ENCODE results near the gene KCNMB2. TPM values are rescaled to one million over a fixed set of nuclear protein-coding genes. Genes with fewer than 3 reads are reported as not detected.

KCNMB2 gene
- total RNA-seq, 1 donor from 2014 or later: not detected

DNA sequence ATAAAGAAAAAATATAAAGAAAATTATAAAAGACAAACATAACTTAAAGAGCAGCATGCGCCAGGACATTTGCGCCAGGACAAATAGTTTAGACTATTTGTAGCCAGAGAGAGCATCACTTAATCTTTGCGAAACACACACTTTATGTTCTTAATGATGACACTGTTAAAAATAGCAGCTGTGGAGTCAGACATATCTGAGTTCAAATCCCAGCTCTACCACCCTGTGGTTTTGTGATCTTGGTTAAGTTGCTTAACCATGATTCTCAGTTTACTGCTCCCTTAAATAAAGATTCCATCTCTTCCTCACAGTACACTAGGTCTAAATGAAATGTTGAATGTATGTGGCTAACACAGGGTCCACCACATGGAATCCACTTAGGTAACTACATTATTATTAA, 31.4 kb downstream of the KCNMB2 start:
- ATAC-seq: no peak
- no peak for DNase-seq (ENCODE audit: low spot score)

DNA sequence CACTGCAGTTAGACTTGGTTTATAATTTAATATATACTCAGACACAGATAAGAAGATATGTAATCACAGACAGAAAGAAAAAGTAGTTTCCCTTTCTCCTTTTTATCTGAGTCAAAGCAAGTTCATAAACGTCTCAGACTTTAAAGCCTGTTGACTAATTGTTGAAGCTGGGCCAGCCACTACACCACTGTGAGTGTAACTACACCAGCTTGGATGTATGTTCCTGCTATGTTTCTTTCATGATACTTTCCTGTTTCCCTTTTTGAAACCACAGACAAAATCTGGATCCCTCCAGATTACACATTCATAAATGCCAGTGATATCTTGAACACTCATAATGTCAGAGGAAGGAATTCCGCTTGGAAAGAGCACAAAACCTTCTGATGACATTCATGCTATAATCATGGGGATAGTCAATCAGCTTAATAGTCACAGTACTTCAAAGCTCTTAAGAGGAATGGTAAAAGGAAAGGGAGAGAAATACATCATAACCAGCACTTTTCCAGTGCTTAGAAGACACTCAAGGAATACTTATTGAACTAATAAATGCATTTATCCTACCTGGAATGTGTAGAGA, 32.0 kb downstream of the KCNMB2 start:
- ATAC-seq (no peak), DNase-seq (ENCODE audit: low spot score) (no peak)

DNA sequence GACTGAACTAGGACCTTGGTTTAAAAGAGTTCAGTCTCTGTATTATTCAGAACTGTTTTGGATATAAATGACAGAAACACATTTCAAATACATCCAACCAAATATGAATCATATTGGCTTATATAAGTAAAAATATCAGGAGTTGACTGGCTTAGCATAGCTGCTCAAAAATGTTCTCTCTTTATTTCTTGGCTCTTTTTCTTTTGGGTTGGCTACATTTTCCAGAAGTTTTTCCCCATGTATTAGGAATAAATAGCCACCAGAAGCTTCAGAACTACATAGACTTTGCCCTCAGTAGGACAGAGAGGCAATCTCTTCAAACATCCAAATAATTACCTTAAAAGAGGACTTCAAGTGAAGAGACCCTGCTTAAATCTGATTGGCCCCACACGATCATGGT, 32.7 kb downstream of the KCNMB2 start:
- ATAC-seq (no peak), DNase-seq (ENCODE audit: low spot score) (no peak)

DNA sequence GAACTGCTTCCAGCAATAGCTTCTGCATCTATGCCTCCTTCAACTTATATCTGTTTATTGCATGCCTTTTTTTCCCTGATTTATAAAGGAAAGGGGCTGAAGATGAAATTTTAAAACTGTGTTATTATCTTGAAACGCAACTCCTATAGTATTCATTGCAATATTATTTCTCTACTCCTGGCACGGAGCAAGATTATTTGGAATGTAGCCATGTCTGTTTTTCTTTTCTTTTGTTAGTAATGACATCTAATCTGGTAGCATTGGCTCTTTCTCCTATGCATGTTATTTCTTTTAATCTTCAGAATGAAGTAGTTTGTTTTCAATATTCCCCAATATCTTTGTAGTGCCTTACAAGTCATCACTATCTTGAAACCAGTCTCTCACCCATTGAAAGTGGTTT, 33.6 kb downstream of the KCNMB2 start:
- ATAC-seq (no peak), DNase-seq (ENCODE audit: low spot score) (no peak)

DNA sequence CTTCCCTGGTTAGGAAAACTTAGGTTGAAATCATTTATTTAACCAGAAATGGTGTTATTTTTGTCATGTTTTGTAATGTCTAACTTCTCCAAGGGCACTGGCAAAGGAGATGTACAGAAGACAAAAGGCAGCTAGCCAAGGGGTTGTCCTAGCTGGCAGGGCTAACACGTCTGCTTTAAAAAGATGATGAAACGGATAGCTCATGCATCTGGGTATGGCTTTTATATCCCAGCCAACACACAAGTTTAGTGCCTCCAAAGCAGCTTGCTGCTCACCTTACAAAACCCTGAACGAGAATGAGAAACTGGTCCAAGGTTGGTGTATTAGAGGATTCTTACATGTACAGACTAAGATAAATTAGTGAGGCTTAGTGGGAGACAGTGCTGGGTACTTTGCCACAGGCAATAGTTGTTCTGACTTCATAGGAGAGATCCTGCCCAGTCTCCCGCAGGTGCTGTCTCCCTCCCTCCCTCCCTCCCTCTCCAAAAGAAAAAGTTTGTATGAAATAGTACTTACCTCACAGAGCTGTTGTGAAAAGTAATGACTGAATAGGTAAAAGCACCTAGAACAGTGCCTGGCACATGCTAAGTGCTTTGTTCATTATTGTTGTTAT, 47.8 kb downstream of the KCNMB2 start:
- no peak for ATAC-seq
- DNase-seq (ENCODE audit: low spot score): no peak

DNA sequence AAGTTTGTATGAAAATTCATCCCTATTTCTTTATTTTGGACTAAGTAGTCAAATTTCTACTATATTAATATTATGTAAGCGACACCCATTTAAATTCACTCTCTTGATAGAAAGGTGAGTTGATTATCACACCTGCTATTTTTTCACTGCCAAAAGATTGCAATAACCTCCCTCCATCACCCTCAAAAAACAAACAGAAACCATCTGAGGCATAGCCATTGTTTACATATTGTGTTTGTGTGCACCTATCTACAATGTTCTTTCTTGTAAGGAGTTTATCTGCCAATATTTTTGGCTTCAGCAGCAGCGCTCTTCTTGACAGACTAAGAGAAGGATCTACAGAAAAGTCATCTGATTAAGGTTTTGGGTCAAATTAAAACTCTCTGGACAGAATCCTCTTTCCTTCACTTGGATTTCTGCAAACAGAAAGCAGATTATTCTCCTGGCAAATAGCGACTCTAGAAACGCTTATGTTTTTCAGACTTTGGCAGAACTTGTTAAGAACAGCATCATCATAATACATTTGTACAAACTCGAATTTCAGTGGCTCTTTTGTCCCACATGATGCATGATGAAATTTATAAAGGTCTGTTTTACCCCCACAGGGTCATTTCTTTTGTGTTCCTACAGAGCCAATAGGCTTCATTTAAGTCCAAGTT, 48.6 kb downstream of the KCNMB2 start:
- DNase-seq (ENCODE audit: low spot score): no peak
- ATAC-seq: no peak

DNA sequence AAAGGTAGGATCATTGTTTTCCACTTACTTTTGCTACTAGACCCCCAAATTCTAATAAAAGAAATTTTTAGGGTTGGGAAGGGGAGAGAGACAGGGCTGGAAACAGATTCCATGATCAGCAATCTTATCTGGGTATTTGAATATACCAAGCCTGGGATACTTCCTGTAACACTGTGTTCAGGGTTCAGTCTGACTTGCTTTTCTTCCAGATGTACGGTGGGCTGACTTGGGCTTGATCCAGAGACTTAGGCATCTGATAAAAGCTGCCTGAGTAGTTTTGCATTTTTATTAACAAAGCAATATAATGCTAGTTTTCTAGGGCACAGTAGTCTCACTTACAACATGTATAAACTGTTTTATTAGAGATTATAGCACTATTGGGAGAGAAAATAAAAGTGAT, 49.2 kb downstream of the KCNMB2 start:
- no peak for ATAC-seq

DNA sequence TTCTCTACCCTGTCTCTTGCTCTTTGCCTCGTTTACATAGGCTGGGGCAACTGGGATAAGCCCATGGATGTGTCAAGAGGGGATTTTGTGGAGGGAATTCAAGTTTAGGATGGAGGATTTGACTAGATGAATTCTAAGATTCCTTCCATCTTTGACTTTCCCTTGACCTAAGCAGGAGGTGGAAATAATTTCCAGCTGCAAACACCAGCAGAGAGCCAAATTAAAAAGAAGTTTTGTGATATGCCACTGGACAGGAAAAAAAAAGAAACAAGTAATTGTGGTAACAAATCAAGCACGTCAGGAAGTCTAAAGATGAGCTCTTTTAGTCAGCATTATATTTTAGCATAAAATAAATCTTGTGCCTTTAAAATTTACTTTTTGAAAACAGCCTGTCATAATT, 49.8 kb downstream of the KCNMB2 start:
- no peak for ATAC-seq
- no peak for DNase-seq (ENCODE audit: low spot score)

More for the DNA sequence above, 49.2 kb downstream of the KCNMB2 start:
- DNase-seq (ENCODE audit: low spot score): no peak

DNA sequence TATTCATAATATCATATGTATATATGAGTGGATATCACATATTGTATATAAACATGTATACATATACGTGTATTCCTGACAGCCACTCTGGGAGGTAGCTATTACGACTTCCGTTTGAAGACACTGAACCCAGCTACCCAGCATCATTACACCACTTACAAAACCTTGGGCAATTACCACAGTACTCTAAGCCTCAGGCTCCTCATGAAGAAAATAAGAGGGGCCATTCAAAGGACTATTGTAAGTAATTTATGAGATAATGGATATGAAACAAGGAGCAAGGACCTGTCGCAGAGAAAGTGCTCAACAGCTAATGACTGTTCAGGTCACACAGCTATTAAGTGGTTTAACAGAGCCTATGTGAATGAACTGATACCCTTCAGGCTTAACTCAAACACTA, 52.4 kb downstream of the KCNMB2 start:
- no peak for ATAC-seq
- DNase-seq (ENCODE audit: low spot score): no peak

DNA sequence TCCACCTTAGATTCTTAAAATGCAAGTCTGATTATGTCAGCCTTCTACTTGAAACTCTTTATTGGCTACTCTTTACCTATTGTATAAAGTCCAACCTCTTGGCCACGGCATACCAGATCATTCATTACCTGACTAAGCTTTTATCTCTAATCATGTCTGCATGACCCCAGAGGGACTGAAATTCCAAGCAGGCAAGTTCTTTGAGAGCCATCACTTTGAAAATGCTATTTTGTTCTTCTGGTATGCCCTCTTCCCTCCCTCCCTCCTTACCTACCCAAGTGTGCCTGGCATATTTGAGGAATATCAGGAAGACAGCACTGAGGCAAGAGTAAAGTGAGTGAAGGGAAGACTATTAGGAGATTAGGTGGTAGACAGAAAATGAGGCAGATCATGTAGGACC, 57.5 kb downstream of the KCNMB2 start:
- ATAC-seq (no peak), DNase-seq (ENCODE audit: low spot score) (no peak)

DNA sequence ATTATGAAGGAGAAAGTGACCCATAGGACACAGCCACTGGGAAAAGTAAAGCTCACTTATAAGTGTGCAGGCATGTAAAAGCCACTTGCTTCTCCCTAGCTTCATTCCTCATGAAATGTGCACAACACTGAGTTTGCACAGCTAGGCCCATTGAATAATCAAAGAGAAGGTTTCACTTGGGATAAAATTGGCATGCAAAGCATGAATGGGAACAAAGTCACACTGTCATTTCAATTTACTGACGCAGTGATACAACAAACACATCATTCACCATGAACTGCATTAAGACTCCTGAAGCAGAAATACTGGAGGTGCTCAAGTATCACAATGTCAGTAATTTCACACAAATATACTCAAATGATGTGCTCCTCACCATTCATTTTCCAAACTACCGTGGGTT, 61.1 kb downstream of the KCNMB2 start:
- no peak for DNase-seq (ENCODE audit: low spot score)
- no peak for ATAC-seq

DNA sequence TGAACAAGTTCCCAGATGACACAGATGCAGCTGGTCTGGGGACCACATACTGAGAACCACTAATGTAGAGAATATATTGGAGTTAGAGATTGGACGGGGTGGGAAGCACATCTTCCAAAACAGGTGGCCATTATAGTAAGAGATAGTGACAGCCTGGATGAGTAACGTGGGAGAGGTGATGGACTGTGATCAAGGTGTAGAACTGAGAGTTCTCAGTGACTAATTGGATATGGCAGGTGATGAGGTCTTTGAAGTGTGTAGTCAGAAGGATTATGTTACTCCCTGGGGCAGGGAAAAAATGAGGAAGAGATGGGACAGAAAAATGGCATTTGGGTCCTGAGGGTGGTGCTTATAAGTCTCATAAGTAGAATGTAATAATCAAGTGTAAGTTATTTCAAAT, 66.6 kb downstream of the KCNMB2 start:
- DNase-seq (ENCODE audit: low spot score): no peak

DNA sequence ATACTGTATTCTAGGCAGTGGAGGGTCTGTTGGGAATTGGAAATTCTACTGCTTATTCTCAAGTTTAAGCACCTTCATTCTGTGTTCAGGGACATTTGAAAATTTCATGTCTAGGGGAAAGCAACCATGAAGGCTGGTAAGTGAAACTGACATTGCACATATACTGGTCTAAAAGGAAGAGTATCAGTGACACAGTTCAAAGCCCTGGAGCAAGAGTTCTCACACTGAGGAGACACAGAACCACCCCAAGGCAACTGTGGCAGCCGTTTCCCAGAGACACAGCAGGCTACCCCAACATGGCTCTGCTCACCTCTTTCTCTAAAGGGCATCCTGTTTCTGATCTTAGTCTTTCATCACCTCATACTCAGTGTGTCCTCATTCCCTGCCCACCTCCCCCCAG, 67.5 kb downstream of the KCNMB2 start:
- ATAC-seq (no peak), DNase-seq (ENCODE audit: low spot score) (no peak)

More for the DNA sequence above, 66.6 kb downstream of the KCNMB2 start:
- ATAC-seq: no peak

DNA sequence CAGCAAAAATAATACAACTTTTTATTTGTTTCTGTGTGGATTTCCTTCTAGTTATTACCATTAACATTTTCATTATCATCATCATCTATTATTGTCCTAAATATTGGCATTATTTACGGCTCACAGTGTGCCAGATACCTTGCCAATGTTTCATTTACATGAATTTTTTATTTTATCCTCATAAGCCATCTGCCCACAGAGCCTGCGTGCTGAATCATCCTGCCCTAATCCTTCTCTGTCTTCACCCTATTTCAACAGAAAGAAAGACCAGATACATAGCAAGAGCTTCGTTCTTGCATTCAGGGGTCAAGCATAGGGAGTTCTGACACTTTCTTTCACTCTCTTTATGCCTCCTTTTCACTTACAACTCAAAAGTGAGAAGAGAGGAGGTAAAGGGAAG, 82.0 kb downstream of the KCNMB2 start:
- ATAC-seq (no peak), DNase-seq (ENCODE audit: low spot score) (no peak)

DNA sequence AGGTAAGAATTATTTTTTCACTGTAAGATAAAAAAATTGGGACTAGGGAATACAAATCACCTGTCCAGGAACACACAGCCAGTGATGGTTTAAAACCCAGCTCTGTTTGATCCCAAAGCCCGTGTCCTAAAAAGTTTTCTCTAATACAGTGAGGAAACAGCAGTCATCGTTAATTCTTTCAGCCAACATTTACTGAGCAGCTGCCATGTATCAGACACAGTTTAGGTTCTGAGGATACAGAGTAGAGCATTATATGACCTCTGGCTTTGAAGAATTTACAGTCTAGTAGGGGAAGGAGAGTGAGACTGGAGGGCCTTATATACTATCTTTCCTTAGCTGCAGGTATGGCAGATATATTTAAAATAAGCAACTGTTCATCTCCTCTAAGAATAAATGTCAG, 82.7 kb downstream of the KCNMB2 start:
- ATAC-seq (no peak), DNase-seq (ENCODE audit: low spot score) (no peak)

DNA sequence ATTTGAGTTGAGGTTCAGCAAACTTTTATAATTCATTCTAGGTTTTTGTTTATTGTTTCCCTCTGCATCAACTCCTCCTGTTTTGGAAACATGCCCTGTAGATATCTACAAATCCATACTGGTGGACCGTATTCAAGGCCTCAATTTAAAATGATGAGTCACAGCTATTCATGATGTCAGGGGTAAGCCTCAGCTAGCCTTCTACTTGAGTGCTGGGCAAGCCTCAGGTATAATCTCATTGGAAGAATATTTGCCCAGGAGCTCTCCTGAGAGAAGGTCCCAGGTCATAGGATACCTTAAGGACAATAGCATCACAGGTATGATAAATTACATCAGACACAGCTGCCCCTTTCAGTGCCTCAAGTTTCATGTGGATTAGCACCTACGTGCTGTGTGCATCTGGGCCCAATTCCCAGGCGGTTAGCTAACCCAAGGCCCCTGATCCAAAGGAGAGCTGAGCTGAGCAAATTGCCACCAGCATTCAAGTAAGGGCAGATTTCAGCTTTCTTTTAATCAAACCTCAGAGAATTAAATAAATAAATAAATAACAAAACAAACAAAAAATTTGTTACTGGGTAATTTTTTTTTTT, 87.5 kb downstream of the KCNMB2 start:
- ATAC-seq: no peak
- DNase-seq (ENCODE audit: low spot score): no peak

DNA sequence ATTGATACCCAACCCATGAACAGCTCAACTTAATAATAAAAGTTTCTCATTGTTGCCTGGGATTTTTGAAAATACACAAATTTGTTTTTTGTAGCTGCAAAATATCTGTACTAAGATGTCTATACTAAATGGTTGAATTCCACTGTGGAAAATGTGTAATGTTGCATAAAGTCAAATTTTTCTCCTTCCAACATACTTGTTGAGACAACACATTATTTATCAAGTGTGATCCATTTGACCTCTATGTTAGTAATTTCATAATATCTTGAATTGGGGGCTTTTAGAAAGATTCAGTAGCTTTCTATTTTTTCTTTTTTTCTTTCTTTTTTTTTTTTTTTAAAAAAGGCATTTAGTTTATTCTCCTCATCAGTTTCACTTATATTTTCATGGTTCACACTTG, 88.0 kb downstream of the KCNMB2 start:
- DNase-seq (ENCODE audit: low spot score) (no peak), ATAC-seq (no peak)

DNA sequence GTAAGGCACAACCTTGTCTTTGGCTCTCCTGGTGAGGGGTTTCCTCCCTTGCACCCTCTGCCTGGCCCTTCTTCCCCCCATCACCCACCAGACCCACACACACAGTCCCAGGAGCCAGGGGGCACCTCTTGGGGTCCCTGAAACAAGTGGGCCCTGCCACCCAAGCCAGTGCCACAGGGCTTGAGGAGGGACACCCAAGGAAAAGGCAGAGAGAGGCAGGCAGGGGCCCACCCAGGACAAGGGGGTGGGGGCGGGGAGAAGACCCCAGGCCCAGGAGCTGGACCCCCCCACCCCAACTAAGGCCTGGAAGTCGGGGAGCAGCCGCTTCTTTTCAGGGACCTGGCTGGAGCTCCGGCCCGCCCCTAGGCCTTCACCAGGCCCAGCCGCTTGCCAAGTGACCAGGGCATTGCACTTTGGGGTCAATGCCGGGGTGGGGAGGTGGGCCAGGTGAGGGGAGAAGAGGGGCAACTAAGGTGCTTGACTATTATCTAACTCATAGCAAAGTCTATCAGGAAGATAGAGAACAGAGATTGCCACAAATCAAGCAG, 88.9 kb downstream of the KCNMB2 start:
- no peak for ATAC-seq
- DNase-seq (ENCODE audit: low spot score): no peak

DNA sequence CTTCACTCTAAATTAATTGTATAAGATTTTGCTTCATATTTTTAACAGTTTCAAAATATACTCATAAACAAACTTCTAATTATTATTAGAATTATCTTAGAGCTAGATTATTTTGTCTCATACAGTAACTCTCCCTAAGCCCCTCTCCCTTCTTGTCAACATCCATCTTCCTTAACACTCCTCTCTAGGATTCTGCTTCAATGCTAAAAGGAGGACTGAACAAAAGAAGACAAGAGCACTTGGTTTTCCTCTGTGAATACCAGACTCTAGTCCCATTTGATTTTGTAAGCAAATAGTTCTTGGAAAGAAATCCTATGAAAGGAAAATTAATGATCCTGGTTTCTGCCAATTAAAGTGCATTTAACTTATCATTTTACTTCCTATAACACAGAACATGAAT, 91.8 kb downstream of the KCNMB2 start:
- ATAC-seq: no peak
- DNase-seq (ENCODE audit: low spot score): no peak

DNA sequence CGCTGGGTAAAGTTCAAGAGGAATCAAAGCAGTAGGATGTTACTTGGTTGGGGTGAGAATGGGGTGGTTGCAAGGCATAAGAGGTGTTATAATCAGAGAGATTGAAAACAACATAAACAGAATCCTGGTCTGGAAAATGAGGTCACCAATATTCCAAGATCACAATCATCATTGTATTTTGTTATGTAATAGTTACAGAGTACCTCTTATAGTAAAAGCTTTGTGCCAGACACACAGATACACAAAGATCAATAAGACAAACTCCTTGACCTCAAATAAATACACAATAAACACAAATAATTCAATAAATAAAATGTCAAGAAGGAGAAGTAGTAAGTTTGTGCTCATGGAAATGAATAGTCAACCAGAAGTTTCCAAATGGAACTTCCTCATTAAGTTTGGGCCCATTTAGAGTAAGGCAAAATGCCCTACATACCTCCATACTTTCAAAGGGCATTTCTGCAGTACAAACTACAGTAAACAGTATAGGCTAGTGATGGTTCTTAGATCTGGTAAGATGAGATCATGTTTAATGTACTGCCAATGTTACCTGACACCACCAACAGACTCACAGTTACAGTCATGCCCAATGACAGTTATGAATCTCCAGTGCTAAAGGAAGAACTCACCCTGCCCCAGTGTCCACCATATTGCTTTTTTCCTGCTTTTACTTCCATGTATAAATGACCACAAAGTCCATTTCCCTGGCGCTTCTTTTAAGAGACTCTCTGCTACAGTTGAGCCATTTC, 93.4 kb downstream of the KCNMB2 start:
- no peak for DNase-seq (ENCODE audit: low spot score)
- ATAC-seq: no peak

DNA sequence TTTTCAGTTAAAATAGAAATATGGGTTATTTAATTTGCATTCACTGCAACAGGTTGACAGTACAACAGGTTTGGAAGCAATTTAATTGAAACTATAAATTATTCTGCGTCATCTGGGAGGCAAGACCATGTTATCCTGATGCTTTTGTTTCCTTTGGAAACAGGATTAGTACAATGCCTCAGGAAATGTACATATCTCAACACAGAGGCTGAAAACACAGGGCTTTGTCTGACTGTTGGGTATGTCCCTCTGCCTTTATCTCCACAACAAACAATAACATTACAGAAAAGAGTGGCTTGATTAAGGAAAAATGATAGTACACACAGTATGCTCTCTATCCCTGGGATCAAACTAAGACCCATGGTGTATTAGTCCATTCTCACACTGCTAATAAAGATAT, 95.7 kb downstream of the KCNMB2 start:
- no peak for DNase-seq (ENCODE audit: low spot score)
- peak; percentile 19 for ATAC-seq

Data from left lobe of liver (tissue), 2 donors.